Breast epithelium (tissue), 4 donors: ENCODE results near the gene MAF. TPM values are rescaled to one million over a fixed set of nuclear protein-coding genes. Genes with fewer than 3 reads are reported as not detected.

Experiments used
- DNase-seq, 2 donors: peaks; one replicate each; pipeline ENCODE4 v3.0.0-alpha.2; 2019; ENCODE audit warnings: low spot score in 2 of 2
- H3K27ac ChIP-seq, 2 donors: fragments of 200-600 bp; sonication (generic) in 1 of 2; one replicate each; pipeline ENCODE4 v1.5.1; 2016 to 2019; ENCODE audit warnings: mild to moderate bottlenecking in 1 of 2
- H3K27me3 ChIP-seq, 2 donors: fragments of 200-600 bp; sonication (generic) in 1 of 2; one replicate each; pipeline versions ENCODE4 v1.5.1 to v1.6.0; 2017 to 2019; ENCODE audit warnings: control low read depth in 1 of 2, mild to moderate bottlenecking in 1 of 2
- H3K36me3 ChIP-seq: fragments of 200-600 bp; one replicate; pipeline ENCODE4 v1.5.1; 2019
- H3K4me1 ChIP-seq, 2 donors: fragments of 200-600 bp; sonication (generic); one replicate each; pipeline ENCODE4 v1.5.1; 2016 to 2019; ENCODE audit warnings: control low read depth in 1 of 2
- H3K4me3 ChIP-seq, 3 donors: fragments of 200-600 bp; sonication (generic); 1 replicate in 2 of 3; 2 replicates in 1 of 3; pipeline ENCODE4 v1.5.1; 2016 to 2019; ENCODE audit warnings: mild to moderate bottlenecking in 3 of 3, moderate library complexity in 2 of 3
- H3K9me3 ChIP-seq, 2 donors: fragments of 200-600 bp; sonication (generic) in 1 of 2; one replicate each; pipeline ENCODE4 v1.5.1; 2016 to 2019; ENCODE audit warnings: control low read depth in 1 of 2
- CTCF ChIP-seq, 3 donors: fragments of 450-650 bp; IDR thresholded peaks; one replicate each; pipeline ENCODE4 v1.5.1; 2016 to 2017; ENCODE audit warnings: antibody characterized with exemption in 3 of 3, mild to moderate bottlenecking in 3 of 3, moderate library complexity in 3 of 3
- POLR2A ChIP-seq: fragments of 450-650 bp; IDR thresholded peaks from one replicate; pipeline ENCODE4 v1.6.1; 2016; ENCODE audit warnings: antibody characterized with exemption, mild to moderate bottlenecking, moderate library complexity
- POLR2AphosphoS5 ChIP-seq, 3 donors: sonication (generic); formaldehyde crosslinking; IDR thresholded peaks; one replicate each; pipeline ENCODE4 v1.6.1; 2017; ENCODE audit warnings: antibody characterized with exemption in 3 of 3
- intact Hi-C: fragments of 100-400 bp; cut with DNase I; formaldehyde crosslinking; loops from one replicate; pipeline ENCODE4 v1.15.1; 2023; ENCODE audit warnings: low total_unique reads
- total RNA-seq, 3 donors: library from RNA; depleted of rRNA; stranded (reverse); fragments of >200 nt; gene quantifications; one replicate each; pipeline ENCODE4 v1.1.0, GENCODE V29; 2016

Gene MAF
- total RNA-seq, 3 donors from 2014 or later: 21.8 to 66.6 (median 37.0) TPM

- no peaks in the 10 kb centered on the region for H3K27me3 ChIP-seq
- TF ChIP-seq POLR2A: no peak
- no peak for TF ChIP-seq CTCF (IDR thresholded peaks at IDR 0.05)
- TF ChIP-seq POLR2AphosphoS5 (IDR thresholded peaks at IDR 0.05): no peak
- no peak for DNase-seq
- H3K27ac ChIP-seq: no peak overlapping the region
- no peak overlapping the region for H3K4me3 ChIP-seq
- no peaks in the 10 kb centered on the region for H3K9me3 ChIP-seq
- intact Hi-C loops: no loop called here
- H3K36me3 ChIP-seq: no peaks in the 10 kb centered on the region
- no peaks in the 10 kb centered on the region for H3K4me1 ChIP-seq
Observed at GRCh38 chr16:79547085-79547484, 53.5 kb downstream of the MAF start.
